ENCODE data around the gene METTL25B.

DNA sequence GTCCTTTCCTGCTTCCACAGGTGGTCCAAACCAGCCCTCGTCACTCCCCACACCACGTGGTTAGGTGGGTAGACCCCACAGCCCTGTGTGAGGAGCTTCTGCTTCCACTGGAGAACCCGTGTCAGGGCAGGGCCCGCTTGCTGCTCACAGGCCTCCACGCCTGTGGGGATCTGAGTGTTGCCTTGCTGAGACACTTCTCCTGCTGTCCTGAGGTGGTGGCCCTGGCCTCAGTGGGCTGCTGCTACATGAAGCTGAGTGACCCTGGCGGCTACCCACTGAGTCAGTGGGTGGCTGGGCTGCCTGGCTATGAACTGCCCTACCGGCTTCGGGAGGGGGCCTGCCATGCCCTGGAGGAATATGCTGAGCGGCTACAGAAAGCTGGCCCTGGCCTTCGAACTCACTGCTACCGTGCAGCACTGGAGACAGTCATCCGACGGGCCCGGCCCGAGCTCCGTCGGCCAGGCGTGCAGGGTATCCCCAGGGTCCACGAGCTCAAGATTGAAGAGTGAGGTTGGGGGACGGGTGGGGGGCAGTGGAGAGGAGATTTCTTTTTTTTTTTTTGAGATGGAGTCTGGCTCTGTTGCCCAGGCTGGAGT, 5.8 kb downstream of the METTL25B start:
- TF ChIP-seq POLR2A (IDR thresholded peaks at IDR 0.05; ENCODE audit: low read length) (no peak), GATA1 (IDR thresholded peaks at IDR 0.05; ENCODE audit: low read depth, low read length) (no peak)

Data from erythroblast (primary cell).